Renal cortex interstitium (tissue), 15 donors: ENCODE measurements around the gene CKB. TPM values are rescaled to one million over a fixed set of nuclear protein-coding genes. Genes with fewer than 3 reads are reported as not detected.

Experiments used
- DNase-seq, 11 donors: peaks; one replicate each; pipeline ENCODE4 v3.0.0-alpha.2; 2013; ENCODE audit warnings: low read depth in 9 of 11, low spot score in 4 of 11; ENCODE audit errors: extremely low read depth in 1 of 11
- long read RNA-seq, 16 experiments: transcript quantifications; one replicate each; lab custom pipeline, GENCODE V29; 2026
- polyA plus RNA-seq, 3 donors: library from polyadenylated mRNA; unstranded; fragments of 120-200 nt; gene quantifications; one replicate each; pipeline ENCODE4 v1.2.1, GENCODE V29; 2013; ENCODE audit not compliant: insufficient read length in 3 of 3

The CKB gene
- polyA plus RNA-seq = 100 to 1,000 TPM; 139 to 174 (median 151) TPM
- long read RNA-seq, donor 1, transcript CKB-209 (3 exons, 803 nt) = minor isoform, 28 of 131 reads
- long read RNA-seq, donor 1, transcript CKB-201 (8 exons, 1,709 nt) = major isoform, 40 of 131 reads
- long read RNA-seq, donor 1, partial matches to known transcripts = 53 of 131 reads
- long read RNA-seq, donor 1, other reads (novel, unspliced or antisense) = 0 of 131 reads
- long read RNA-seq, donor 2, transcript CKB-209 (3 exons, 803 nt) = minor isoform, 25 of 120 reads
- long read RNA-seq, donor 2, transcript CKB-202 (4 exons, 1,170 nt) = minor isoform, 6 of 120 reads
- long read RNA-seq, donor 2, transcript CKB-201 (8 exons, 1,709 nt) = major isoform, 42 of 120 reads
- long read RNA-seq, donor 2, partial matches to known transcripts = 38 of 120 reads
- long read RNA-seq, donor 2, other reads (novel, unspliced or antisense) = 0 of 120 reads
- long read RNA-seq, donor 3, transcript CKB-201 (8 exons, 1,709 nt) = major isoform, 74 of 111 reads
- long read RNA-seq, donor 3, transcript CKB-211 (3 exons, 270 nt) = minor isoform, 8 of 111 reads
- long read RNA-seq, donor 3, transcript CKB-209 (3 exons, 803 nt) = minor isoform, 8 of 111 reads
- long read RNA-seq, donor 3, transcript CKB-202 (4 exons, 1,170 nt) = minor isoform, 5 of 111 reads
- long read RNA-seq, donor 3, partial matches to known transcripts = 11 of 111 reads
- long read RNA-seq, donor 3, other reads (novel, unspliced or antisense) = 0 of 111 reads
- long read RNA-seq, donor 4, transcript CKB-201 (8 exons, 1,709 nt) = major isoform, 57 of 78 reads
- long read RNA-seq, donor 4, partial matches to known transcripts = 11 of 78 reads
- long read RNA-seq, donor 4, other reads (novel, unspliced or antisense) = 0 of 78 reads
- long read RNA-seq, donor 5 = 0 reads
- long read RNA-seq, donor 6, transcript CKB-209 (3 exons, 803 nt) = minor isoform, 10 of 74 reads
- long read RNA-seq, donor 6, transcript CKB-201 (8 exons, 1,709 nt) = major isoform, 29 of 74 reads
- long read RNA-seq, donor 6, transcript CKB-202 (4 exons, 1,170 nt) = minor isoform, 10 of 74 reads
- long read RNA-seq, donor 6, partial matches to known transcripts = 21 of 74 reads
- long read RNA-seq, donor 6, other reads (novel, unspliced or antisense) = 0 of 74 reads
- long read RNA-seq, donor 7, transcript CKB-209 (3 exons, 803 nt) = minor isoform, 8 of 89 reads
- long read RNA-seq, donor 7, transcript CKB-202 (4 exons, 1,170 nt) = minor isoform, 6 of 89 reads
- long read RNA-seq, donor 7, transcript CKB-201 (8 exons, 1,709 nt) = major isoform, 47 of 89 reads
- long read RNA-seq, donor 7, partial matches to known transcripts = 25 of 89 reads
- long read RNA-seq, donor 7, other reads (novel, unspliced or antisense) = 0 of 89 reads
- long read RNA-seq, donor 8 = 0 reads
- long read RNA-seq, donor 9, transcript CKB-201 (8 exons, 1,709 nt) = major isoform, 61 of 83 reads
- long read RNA-seq, donor 9, transcript CKB-209 (3 exons, 803 nt) = minor isoform, 6 of 83 reads
- long read RNA-seq, donor 9, partial matches to known transcripts = 15 of 83 reads
- long read RNA-seq, donor 9, other reads (novel, unspliced or antisense) = 0 of 83 reads
- long read RNA-seq, donor 10, transcript CKB-202 (4 exons, 1,170 nt) = minor isoform, 10 of 97 reads
- long read RNA-seq, donor 10, transcript CKB-201 (8 exons, 1,709 nt) = major isoform, 36 of 97 reads
- long read RNA-seq, donor 10, transcript CKB-209 (3 exons, 803 nt) = minor isoform, 11 of 97 reads
- long read RNA-seq, donor 10, partial matches to known transcripts = 36 of 97 reads
- long read RNA-seq, donor 10, other reads (novel, unspliced or antisense) = 0 of 97 reads
- long read RNA-seq, donor 11, transcript CKB-201 (8 exons, 1,709 nt) = major isoform, 35 of 51 reads
- long read RNA-seq, donor 11, transcript CKB-209 (3 exons, 803 nt) = minor isoform, 5 of 51 reads
- long read RNA-seq, donor 11, partial matches to known transcripts = 6 of 51 reads
- long read RNA-seq, donor 11, other reads (novel, unspliced or antisense) = 0 of 51 reads
- long read RNA-seq, donor 12, transcript CKB-201 (8 exons, 1,709 nt) = major isoform, 25 of 61 reads
- long read RNA-seq, donor 12, transcript CKB-209 (3 exons, 803 nt) = minor isoform, 5 of 61 reads
- long read RNA-seq, donor 12, partial matches to known transcripts = 24 of 61 reads
- long read RNA-seq, donor 12, other reads (novel, unspliced or antisense) = 0 of 61 reads
- long read RNA-seq, donor 13 = 0 reads
- long read RNA-seq, donor 14, transcript CKB-201 (8 exons, 1,709 nt) = major isoform, 49 of 62 reads
- long read RNA-seq, donor 14, transcript CKB-209 (3 exons, 803 nt) = minor isoform, 8 of 62 reads
- long read RNA-seq, donor 14, partial matches to known transcripts = 0 of 62 reads
- long read RNA-seq, donor 14, other reads (novel, unspliced or antisense) = 0 of 62 reads
- long read RNA-seq, donor 15, transcript CKB-201 (8 exons, 1,709 nt) = major isoform, 44 of 49 reads
- long read RNA-seq, donor 15, partial matches to known transcripts = 0 of 49 reads
- long read RNA-seq, donor 15, other reads (novel, unspliced or antisense) = 0 of 49 reads
- long read RNA-seq, donor 16, transcript CKB-209 (3 exons, 803 nt) = minor isoform, 7 of 275 reads
- long read RNA-seq, donor 16, transcript CKB-202 (4 exons, 1,170 nt) = minor isoform, 11 of 275 reads
- long read RNA-seq, donor 16, transcript CKB-201 (8 exons, 1,709 nt) = major isoform, 150 of 275 reads
- long read RNA-seq, donor 16, transcript CKB-211 (3 exons, 270 nt) = minor isoform, 5 of 275 reads
- long read RNA-seq, donor 16, partial matches to known transcripts = 91 of 275 reads
- long read RNA-seq, donor 16, other reads (novel, unspliced or antisense) = 6 of 275 reads

- DNase-seq = peak in 3 of 11 donors; percentile 40 to 65 (median 63)
Observed at GRCh38 chr14:103522649-103523574, at the start of gene CKB. Gene CKB, minus strand, starts transcription at chr14:103522830. Its CDS starts 337 bp downstream, at chr14:103522493.

- DNase-seq = no peak
Observed at GRCh38 chr14:103569408-103569807, 46.8 kb upstream of the CKB start.

DNA sequence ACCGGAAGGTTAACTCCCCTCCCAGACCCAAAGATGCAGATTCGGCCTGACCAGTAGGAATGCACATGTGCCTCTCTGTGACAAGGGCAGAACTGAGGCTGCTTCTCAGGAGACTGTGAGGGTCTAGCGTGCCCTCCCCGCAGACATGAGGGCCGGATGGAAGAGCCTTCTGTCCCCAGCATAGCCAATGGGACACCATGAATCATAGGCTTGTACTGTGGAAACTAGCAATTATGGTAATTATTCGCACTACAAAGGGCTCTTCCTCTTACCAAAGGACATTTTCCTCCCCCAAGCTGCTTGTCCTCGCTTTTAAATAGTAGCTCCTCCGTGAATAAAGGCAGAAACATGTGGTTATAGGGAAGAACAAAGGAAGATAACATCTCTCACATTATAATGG lies 46.3 kb upstream of the CKB start:
- no peak for DNase-seq

DNA sequence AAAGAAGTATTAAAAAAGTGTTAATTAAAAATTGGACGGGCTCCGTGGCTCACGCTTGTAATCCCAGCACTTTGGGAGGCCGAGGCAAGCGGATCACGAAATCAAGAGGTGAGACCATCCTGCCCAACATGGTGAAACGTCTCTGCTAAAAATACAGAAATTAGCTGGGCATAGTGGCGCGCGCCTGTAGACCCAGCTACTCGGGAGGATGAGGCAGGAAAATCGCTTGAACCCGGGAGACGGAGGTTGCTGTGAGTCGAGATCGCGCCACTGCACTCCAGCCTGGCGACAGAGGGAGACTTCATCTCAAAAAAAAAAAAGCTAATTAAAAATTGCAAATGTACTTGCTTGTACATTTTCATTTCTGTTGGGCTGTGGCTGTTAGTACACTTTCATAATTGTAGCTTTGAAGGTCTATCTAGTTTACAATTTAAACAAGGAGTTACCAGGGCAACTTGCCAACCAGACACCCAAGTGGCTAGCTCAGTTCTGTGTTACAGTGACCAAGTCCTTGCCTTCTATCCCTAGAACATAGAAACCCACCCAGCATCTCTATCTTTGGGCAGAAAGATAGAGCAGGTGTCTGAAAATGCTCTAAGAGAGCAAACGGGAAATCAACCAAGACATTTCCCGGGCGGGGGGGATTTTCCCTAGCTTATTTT lies 41.3 kb upstream of the CKB start:
- DNase-seq = no peak

GRCh38 chr14:103563226-103563620 lies 40.6 kb upstream of the CKB start:
- no peak for DNase-seq

GRCh38 chr14:103562429-103563225 lies 40.0 kb upstream of the CKB start, which contains the start of the genes BAG5 and COA8:
Gene BAG5, minus strand, starts transcription at chr14:103562657. Its CDS starts 1,493 bp downstream, at chr14:103561164.
Gene COA8, plus strand, starts transcription at chr14:103562960. Its CDS starts 42 bp downstream, at chr14:103563002.
- DNase-seq = peak in 9 of 11 donors; percentile 59 to 85 (median 79)

DNA sequence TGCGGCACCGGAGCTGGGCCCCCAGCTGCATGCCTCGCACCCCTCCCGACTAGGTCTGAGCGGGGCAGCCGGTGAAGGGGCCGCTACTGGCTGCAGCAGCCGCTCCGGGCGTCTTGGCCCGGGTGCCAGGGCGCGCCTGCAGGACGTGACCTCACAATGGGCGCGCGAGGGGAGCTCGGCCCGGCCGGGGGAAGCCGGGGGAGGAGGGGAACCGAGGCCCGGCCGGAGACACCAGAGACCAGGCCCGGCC lies 39.5 kb upstream of the CKB start:
- no peak for DNase-seq

DNA sequence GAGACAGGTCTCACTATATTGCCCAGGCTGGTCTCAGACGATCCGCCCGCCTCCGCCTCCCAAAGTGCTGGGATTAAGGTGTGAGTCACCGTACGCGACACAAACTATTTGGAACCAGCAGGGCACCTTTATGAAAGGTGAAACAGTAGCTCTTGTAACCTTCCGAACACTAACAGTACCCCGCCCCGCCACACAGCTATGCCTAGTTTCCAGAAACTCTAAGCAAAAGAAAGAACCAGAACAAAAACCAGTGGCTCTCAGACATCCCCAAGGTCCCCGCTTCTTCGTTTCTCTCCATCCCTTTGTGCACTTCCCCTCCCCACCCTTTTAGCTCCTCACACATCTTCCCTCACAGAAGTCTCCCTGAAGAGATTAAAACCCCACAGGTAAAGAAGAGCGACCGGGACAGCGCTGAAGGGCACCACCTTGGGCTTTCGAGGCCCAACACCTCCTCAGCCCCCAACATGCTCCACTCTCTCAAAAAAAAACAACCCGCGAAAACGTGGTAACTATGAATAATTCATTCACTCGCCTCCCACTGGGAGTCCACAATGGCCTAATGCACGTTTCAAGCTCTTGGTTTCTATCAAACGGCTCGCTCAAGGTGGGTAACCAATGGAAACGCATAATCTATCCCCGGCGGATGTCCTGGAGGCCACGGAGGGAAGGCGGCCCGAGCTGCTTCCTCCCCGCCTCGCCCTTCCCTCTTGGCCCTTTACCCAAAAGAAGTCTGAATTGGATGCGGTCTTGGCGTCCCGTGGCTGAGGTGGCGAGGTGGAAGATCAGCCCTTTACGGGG lies 39.0 kb upstream of the CKB start:
- no peak for DNase-seq

- no peak for DNase-seq
Observed at GRCh38 chr14:103560691-103561090, 38.1 kb upstream of the CKB start.

GRCh38 chr14:103559766-103560165 lies 37.1 kb upstream of the CKB start:
- no peak for DNase-seq

DNA sequence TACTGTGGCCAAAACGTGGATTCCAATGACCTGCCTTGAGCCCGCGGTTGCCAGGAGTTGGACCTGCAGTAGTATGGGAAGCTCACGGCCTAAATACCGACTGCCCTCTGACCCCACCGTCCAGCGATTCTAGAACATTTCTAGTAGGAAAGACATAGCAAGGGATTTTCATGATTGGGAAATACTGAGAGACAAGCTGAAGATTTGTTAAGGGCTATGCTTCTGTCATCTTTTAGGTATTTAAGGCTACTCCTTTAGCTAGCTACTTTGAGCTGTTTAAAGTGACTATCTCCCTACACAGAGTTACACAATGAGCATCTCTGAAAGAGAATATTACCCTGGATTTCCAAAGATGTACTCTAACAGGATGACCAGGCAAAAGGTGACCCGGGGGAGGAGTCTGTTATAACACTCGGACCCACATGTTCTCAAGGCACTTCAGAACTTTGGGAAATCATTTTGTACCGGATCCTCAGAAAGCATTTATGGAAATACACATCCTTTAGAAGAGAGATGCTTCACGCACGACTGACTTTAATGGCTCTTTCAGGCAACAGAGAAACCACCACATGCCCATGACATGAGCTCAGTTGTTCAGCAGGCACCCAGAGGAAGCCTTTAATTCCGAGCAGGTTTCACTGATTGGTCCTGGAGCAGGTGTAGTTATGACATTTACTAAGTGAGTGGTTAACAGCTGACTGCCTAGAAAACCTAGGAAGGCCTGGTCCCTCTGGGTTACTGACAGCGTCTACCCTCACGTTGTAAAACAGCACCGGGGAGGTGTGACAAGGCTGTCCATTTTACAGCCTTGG lies 35.6 kb upstream of the CKB start:
- peak in 6 of 11 donors; percentile 56 to 85 (median 78) for DNase-seq
